ENCODE data around the gene BARD1. TPM values are rescaled to one million over a fixed set of nuclear protein-coding genes. Genes with fewer than 3 reads are reported as not detected.

The BARD1 gene
- total and polyA plus RNA-seq, 2 of the 8 experiments (the other 6 are each of a cell fraction or from before 2014, with no cell fraction given), result 11.1 to 29.8 TPM

DNA sequence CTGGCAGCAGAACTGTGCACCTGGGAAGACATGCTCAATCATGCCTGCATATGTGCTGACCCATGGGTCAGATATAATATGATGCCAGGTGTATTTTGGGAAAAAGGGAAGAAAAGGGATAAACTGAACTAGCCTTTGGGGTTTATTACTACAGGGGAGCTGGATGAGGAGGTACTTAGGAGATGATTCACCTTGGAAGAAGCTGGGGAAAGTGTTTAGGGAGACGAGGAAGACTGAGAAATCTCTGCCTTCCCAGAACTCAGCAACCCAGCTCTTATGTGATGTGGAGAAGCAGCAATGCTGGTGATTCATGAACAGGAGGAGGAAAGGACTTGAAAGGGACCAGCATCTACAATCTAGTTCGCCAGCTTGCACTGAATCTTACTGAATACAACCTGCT is 110.2 kb downstream of the BARD1 start (continued):
- TF ChIP-seq, protein P1, sequence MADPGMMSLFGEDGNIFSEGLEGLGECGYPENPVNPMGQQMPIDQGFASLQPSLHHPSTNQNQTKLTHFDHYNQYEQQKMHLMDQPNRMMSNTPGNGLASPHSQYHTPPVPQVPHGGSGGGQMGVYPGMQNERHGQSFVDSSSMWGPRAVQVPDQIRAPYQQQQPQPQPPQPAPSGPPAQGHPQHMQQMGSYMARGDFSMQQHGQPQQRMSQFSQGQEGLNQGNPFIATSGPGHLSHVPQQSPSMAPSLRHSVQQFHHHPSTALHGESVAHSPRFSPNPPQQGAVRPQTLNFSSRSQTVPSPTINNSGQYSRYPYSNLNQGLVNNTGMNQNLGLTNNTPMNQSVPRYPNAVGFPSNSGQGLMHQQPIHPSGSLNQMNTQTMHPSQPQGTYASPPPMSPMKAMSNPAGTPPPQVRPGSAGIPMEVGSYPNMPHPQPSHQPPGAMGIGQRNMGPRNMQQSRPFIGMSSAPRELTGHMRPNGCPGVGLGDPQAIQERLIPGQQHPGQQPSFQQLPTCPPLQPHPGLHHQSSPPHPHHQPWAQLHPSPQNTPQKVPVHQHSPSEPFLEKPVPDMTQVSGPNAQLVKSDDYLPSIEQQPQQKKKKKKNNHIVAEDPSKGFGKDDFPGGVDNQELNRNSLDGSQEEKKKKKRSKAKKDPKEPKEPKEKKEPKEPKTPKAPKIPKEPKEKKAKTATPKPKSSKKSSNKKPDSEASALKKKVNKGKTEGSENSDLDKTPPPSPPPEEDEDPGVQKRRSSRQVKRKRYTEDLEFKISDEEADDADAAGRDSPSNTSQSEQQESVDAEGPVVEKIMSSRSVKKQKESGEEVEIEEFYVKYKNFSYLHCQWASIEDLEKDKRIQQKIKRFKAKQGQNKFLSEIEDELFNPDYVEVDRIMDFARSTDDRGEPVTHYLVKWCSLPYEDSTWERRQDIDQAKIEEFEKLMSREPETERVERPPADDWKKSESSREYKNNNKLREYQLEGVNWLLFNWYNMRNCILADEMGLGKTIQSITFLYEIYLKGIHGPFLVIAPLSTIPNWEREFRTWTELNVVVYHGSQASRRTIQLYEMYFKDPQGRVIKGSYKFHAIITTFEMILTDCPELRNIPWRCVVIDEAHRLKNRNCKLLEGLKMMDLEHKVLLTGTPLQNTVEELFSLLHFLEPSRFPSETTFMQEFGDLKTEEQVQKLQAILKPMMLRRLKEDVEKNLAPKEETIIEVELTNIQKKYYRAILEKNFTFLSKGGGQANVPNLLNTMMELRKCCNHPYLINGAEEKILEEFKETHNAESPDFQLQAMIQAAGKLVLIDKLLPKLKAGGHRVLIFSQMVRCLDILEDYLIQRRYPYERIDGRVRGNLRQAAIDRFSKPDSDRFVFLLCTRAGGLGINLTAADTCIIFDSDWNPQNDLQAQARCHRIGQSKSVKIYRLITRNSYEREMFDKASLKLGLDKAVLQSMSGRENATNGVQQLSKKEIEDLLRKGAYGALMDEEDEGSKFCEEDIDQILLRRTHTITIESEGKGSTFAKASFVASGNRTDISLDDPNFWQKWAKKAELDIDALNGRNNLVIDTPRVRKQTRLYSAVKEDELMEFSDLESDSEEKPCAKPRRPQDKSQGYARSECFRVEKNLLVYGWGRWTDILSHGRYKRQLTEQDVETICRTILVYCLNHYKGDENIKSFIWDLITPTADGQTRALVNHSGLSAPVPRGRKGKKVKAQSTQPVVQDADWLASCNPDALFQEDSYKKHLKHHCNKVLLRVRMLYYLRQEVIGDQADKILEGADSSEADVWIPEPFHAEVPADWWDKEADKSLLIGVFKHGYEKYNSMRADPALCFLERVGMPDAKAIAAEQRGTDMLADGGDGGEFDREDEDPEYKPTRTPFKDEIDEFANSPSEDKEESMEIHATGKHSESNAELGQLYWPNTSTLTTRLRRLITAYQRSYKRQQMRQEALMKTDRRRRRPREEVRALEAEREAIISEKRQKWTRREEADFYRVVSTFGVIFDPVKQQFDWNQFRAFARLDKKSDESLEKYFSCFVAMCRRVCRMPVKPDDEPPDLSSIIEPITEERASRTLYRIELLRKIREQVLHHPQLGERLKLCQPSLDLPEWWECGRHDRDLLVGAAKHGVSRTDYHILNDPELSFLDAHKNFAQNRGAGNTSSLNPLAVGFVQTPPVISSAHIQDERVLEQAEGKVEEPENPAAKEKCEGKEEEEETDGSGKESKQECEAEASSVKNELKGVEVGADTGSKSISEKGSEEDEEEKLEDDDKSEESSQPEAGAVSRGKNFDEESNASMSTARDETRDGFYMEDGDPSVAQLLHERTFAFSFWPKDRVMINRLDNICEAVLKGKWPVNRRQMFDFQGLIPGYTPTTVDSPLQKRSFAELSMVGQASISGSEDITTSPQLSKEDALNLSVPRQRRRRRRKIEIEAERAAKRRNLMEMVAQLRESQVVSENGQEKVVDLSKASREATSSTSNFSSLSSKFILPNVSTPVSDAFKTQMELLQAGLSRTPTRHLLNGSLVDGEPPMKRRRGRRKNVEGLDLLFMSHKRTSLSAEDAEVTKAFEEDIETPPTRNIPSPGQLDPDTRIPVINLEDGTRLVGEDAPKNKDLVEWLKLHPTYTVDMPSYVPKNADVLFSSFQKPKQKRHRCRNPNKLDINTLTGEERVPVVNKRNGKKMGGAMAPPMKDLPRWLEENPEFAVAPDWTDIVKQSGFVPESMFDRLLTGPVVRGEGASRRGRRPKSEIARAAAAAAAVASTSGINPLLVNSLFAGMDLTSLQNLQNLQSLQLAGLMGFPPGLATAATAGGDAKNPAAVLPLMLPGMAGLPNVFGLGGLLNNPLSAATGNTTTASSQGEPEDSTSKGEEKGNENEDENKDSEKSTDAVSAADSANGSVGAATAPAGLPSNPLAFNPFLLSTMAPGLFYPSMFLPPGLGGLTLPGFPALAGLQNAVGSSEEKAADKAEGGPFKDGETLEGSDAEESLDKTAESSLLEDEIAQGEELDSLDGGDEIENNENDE (IDR thresholded peaks at IDR 0.05; ENCODE audit: insufficient replicate concordance, low read length), result no peak
- TF ChIP-seq TAF1 (IDR thresholded peaks at IDR 0.05; ENCODE audit: low read depth, low read length) (no peak), BACH1 (IDR thresholded peaks at IDR 0.05; ENCODE audit: low read length) (no peak), SIRT6 (IDR thresholded peaks at IDR 0.05; ENCODE audit: low read length) (no peak), SP1 (IDR thresholded peaks at IDR 0.05; ENCODE audit: low read depth, low read length) (no peak), BRCA1 (IDR thresholded peaks at IDR 0.05; ENCODE audit: low read depth, low read length) (no peak)
